ENCODE results near the gene CDH23.

DNA sequence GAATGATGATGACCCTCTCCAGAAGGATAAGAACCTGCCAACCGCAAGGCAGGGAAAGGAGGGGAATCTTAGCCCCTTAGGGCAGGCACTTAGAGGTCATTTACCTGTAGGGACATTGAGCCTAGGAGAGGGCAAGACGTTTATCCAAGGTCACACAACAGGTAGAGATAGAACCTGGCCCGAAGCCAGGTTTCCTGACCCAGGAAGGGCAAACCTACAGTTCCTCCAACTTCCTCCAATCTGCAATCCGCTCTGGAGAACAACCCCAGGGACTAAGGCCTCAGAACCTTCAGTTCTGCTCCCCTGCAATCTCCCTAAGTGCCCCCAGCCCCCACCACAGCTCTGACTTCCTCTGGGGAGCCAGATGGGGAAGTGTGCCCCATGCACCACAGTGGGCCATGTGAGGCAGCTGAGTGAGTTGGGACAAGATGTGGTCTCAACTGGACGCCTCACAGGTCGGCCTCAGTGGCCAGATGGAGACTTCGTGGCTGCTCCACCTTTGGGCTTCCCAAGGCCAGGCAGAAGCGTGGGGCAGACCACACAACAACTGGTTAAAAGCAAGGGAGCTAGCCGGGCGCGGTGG, 455.7 kb downstream of the CDH23 start:
- TF ChIP-seq CTCF (IDR thresholded peaks at IDR 0.05; ENCODE audit: poor library complexity) (no peak), EZH2phosphoT487 (IDR thresholded peaks at IDR 0.05; ENCODE audit: low read depth, severe bottlenecking, unreplicated experiment) (no peak)
